Measurements from ENCODE around the gene MFSD11. TPM values are rescaled to one million over a fixed set of nuclear protein-coding genes. Genes with fewer than 3 reads are reported as not detected.

Gene MFSD11
- total and polyA plus RNA-seq, 8 donors, result 7.0 to 66.1 (median 14.1) TPM

DNA sequence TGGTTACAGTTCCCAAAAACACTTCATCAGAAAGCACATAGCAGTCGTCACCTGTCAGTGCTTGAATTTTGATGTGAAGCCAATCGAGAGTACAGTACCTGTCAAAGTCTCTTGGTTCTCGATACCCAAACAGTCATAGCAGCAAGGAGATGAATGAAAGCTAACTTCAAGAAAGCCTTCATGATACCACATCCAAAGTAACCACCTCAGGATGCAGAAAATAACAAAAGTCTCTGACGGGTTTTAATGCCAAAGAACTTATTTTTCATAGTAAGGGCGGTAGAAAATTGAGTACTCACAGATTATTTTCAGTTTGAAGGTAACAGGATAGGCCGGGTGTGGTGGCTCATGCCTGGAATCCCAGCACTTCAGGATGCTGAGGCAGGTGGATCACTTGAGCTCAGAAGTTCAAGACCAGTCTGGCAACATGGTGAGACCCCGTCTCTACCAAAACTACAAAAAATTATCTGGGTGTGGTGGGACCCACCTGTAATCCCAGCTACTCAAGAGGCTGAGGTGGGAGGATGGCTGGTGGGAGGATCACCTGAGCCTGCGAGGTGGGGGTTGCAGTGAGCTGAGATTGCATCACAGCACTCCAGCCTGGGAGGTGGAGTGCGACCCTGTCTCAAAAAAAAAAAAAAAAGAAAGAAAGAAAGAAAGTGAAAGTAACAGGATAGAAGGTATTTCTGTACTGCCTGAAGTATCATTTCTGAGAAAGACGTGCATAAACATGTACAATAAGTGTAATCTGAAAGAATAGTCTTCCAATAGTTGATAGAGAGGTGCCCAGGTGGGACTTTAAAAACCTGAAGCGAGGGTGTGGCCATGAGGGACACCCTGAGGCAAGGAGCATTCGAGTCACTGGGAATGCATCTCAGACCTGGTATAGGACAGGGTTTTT is 15.4 kb downstream of the MFSD11 start:
- TF ChIP-seq POLR2A (IDR thresholded peaks at IDR 0.05) (no peak), EP300 (IDR thresholded peaks at IDR 0.05) (no peak), POLR2AphosphoS5 (IDR thresholded peaks at IDR 0.05) (no peak)
- TF ChIP-seq, protein P1, sequence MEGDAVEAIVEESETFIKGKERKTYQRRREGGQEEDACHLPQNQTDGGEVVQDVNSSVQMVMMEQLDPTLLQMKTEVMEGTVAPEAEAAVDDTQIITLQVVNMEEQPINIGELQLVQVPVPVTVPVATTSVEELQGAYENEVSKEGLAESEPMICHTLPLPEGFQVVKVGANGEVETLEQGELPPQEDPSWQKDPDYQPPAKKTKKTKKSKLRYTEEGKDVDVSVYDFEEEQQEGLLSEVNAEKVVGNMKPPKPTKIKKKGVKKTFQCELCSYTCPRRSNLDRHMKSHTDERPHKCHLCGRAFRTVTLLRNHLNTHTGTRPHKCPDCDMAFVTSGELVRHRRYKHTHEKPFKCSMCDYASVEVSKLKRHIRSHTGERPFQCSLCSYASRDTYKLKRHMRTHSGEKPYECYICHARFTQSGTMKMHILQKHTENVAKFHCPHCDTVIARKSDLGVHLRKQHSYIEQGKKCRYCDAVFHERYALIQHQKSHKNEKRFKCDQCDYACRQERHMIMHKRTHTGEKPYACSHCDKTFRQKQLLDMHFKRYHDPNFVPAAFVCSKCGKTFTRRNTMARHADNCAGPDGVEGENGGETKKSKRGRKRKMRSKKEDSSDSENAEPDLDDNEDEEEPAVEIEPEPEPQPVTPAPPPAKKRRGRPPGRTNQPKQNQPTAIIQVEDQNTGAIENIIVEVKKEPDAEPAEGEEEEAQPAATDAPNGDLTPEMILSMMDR (IDR thresholded peaks at IDR 0.05), result no peak
- intact Hi-C loops (cut with DNase I; ENCODE audit: low total_unique reads), result no loop called here
- Histone ChIP-seq H3K27me3 (no peaks in the 10 kb centered on the region), H3K36me3 (peaks cover 30 to 72% (median 66%) of the 10 kb centered on the region in 4 donors), H3K4me1 (no peaks in the 10 kb centered on the region), H3K4me3 (no peak overlapping the region), H3K9me3 (no peaks in the 10 kb centered on the region), H3K27ac (peak overlapping the region in 1 of 5 donors; percentile 52)
- no peak for DNase-seq
- 82 to 89% (median 88%) methylated on average over 12 of the region's 12 CpGs for WGBS, 5 donors

DNA sequence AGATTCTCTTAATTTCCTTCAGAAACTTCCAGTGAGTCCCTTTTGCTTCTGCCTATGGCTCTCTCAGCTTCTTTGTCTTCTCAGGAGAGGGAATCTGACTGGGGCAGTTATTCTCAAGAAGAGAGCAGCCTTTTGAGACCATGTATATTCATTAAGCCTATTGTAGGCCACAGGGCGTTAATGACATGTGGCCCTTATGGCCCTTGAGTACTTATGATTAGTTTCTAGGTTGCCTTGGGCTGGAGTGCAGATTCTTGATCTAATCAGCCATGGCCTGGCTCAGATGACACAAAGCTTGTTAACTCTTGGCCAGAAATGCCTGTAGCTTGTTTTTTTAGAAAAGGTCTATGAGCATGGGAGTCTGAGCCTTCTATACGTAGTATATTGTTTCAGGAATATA is 17.4 kb downstream of the MFSD11 start:
- Histone ChIP-seq H3K27me3 (no peaks in the 10 kb centered on the region), H3K36me3 (peaks cover 26 to 77% (median 63%) of the 10 kb centered on the region in 4 donors), H3K4me3 (no peak overlapping the region), H3K9me3 (no peaks in the 10 kb centered on the region), H3K27ac (no peak overlapping the region), H3K4me1 (no peaks in the 10 kb centered on the region)
- no peak for DNase-seq
- TF ChIP-seq POLR2AphosphoS5 (IDR thresholded peaks at IDR 0.05) (no peak), EP300 (IDR thresholded peaks at IDR 0.05) (no peak)
- TF ChIP-seq, protein P1 (IDR thresholded peaks at IDR 0.05), result no peak
- intact Hi-C loops (cut with DNase I; ENCODE audit: low total_unique reads), result no loop called here
- WGBS, 5 donors, result 94 to 99% (median 97%) methylated on average over 2 of the region's 2 CpGs

DNA sequence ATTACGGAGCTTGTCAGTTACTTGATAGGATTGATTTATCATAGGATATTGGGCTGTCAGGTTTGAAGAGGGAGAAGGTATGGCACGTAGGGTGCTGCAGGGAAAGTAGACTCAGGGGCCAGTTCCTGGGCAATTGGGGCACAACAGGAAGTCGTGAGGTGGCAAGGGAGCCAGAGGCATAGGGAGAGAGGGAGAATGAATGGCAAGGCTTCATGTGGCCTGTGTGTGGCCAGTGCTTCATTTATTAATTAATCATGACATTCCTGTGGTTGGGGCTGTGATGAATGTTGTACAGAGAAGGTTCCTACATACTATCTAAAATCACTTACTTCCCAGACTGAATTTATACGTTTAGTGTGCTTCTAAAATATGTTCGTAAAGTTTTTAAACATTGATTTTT is 19.3 kb downstream of the MFSD11 start:
- Histone ChIP-seq H3K36me3 (peaks cover 26 to 90% (median 70%) of the 10 kb centered on the region in 4 donors), H3K27ac (no peak overlapping the region), H3K27me3 (no peaks in the 10 kb centered on the region), H3K4me1 (no peaks in the 10 kb centered on the region), H3K9me3 (no peaks in the 10 kb centered on the region), H3K4me3 (no peak overlapping the region)
- intact Hi-C loops (cut with DNase I; ENCODE audit: low total_unique reads), result no loop called here
- TF ChIP-seq EP300 (IDR thresholded peaks at IDR 0.05) (no peak), POLR2AphosphoS5 (IDR thresholded peaks at IDR 0.05) (no peak), POLR2A (IDR thresholded peaks at IDR 0.05) (no peak)
- TF ChIP-seq, protein P1 (IDR thresholded peaks at IDR 0.05), result no peak
- DNase-seq, result no peak
- 89 to 97% (median 96%) methylated on average over 5 of the region's 5 CpGs for WGBS, 5 donors

DNA sequence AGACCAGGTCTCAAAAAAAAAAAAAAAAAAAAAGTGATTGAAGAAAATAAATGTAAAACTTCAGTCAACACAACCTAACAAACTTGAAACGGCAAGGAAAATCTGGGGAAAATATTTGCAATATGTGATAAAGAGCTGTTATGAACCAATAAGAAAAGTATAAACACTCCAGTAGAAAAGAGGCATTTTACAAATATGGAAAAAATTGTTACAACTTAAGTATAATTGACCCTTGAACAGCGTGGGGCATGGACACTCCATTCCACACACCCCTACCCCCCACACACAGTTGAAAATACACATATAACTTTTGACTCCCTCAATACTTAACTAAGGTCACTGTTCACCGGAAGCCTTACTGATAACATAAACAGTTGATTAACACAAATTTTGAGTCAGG is 20.7 kb downstream of the MFSD11 start:
- WGBS, 5 donors, result 85 to 95% (median 90%) methylated on average over 3 of the region's 3 CpGs
- no peaks in the 10 kb centered on the region for H3K4me1 ChIP-seq
- no peak overlapping the region for H3K4me3 ChIP-seq
- H3K27ac ChIP-seq, result no peak overlapping the region
- TF ChIP-seq POLR2A (IDR thresholded peaks at IDR 0.05) (no peak), EP300 (IDR thresholded peaks at IDR 0.05) (no peak), POLR2AphosphoS5 (IDR thresholded peaks at IDR 0.05) (no peak)
- TF ChIP-seq, protein P1 (IDR thresholded peaks at IDR 0.05), result no peak
- H3K27me3 ChIP-seq, result no peaks in the 10 kb centered on the region
- no peaks in the 10 kb centered on the region for H3K9me3 ChIP-seq
- no peak for DNase-seq
- H3K36me3 ChIP-seq, result peaks cover 22 to 85% (median 60%) of the 10 kb centered on the region in 4 donors
- intact Hi-C loops (cut with DNase I; ENCODE audit: low total_unique reads), result no loop called here
